SJSA1 (cell line): ENCODE results near the gene CAPN12. TPM values are rescaled to one million over a fixed set of nuclear protein-coding genes. Genes with fewer than 3 reads are reported as not detected.

Source experiments
- total RNA-seq: library from RNA; depleted of rRNA; stranded (reverse); fragments of >200 nt; shearing (Covaris generic); gene quantifications from 2 replicates; pipeline ENCODE4 v1.2.3, GENCODE V29; 2014; rRNA removed

The CAPN12 gene
- total RNA-seq, 1 experiment from 2014 or later: not detected

Other genes starting within 250 kb of the CAPN12 start
- not detected in 2 replicates for gene MAP4K1, start 126.5 kb downstream of the CAPN12 start, total RNA-seq
- 353 and 543 TPM in 2 replicates for gene EIF3K, start 125.3 kb downstream of the CAPN12 start, total RNA-seq
- gene ACTN4, start 96.8 kb downstream of the CAPN12 start, total RNA-seq: 193 and 399 TPM in 2 replicates
- not detected in 2 replicates for gene LGALS7, start 29.0 kb upstream of the CAPN12 start, total RNA-seq
- gene LGALS7B, start 44.7 kb upstream of the CAPN12 start, total RNA-seq: not detected in 2 replicates
- not detected in 2 replicates for gene LGALS4, start 68.5 kb upstream of the CAPN12 start, total RNA-seq
- 48.3 and 64.8 TPM in 2 replicates for gene ECH1, start 87.3 kb upstream of the CAPN12 start, total RNA-seq
- gene HNRNPL, start 105.5 kb upstream of the CAPN12 start, total RNA-seq: 266 and 343 TPM in 2 replicates
- 0.84 TPM in 1 of 2 replicates, not detected in the other for gene RINL, start 133.8 kb upstream of the CAPN12 start, total RNA-seq
- gene SIRT2, start 155.1 kb upstream of the CAPN12 start, total RNA-seq: 48.8 and 75.6 TPM in 2 replicates
- 19.3 and 29.8 TPM in 2 replicates for gene NFKBIB, start 155.5 kb upstream of the CAPN12 start, total RNA-seq
- gene CCER2, start 167.7 kb upstream of the CAPN12 start, total RNA-seq: not detected in 2 replicates
- gene SARS2, start 186.3 kb upstream of the CAPN12 start, total RNA-seq: 17.0 and 19.9 TPM in 2 replicates
- 60.6 and 60.7 TPM in 2 replicates for gene MRPS12, start 186.5 kb upstream of the CAPN12 start, total RNA-seq
- 3.9 and 21.0 TPM in 2 replicates for gene FBXO17, start 231.3 kb upstream of the CAPN12 start, total RNA-seq